IMR-90 (cell line): ENCODE data around the gene KAT6B. TPM values are rescaled to one million over a fixed set of nuclear protein-coding genes. Genes with fewer than 3 reads are reported as not detected.

Source experiments
- ATAC-seq: fragments of 200-7000 bp; cut with Tn5 transposase; 2 replicates; pipeline ENCODE4 v1.9.1; 2020; ENCODE audit warnings: low read depth, mild to moderate bottlenecking, moderate library complexity
- BruUV-seq: library from RNA; stranded (reverse); fragments of 400-500 nt; replicated peaks from 2 replicates; lab custom pipeline; 2021; lab: Mats Ljungman, UMichigan
- CTCF ChIA-PET: fragments of 300-600 bp; formaldehyde crosslinking; extraction: SDS; loops from one replicate; lab custom pipeline; 2021; ENCODE audit warnings: antibody characterized with exemption; lab: Yijun Ruan, JAX
- POLR2A ChIA-PET: fragments of 300-600 bp; sonication (Branson Sonifier 250); formaldehyde crosslinking; loops from one replicate; lab custom pipeline; 2022; ENCODE audit warnings: antibody characterized with exemption; ENCODE audit not compliant: unreplicated experiment; lab: Charles Lee
- DNase-seq: peaks from one replicate; pipeline ENCODE4 v3.0.0; 2013
- H2AFZ ChIP-seq: replicated peaks from 2 replicates; pipeline ENCODE3; 2013; ENCODE audit warnings: low read length, mild to moderate bottlenecking; ENCODE audit not compliant: poor library complexity
- H2AK5ac ChIP-seq: 2 replicates; pipeline ENCODE4 v1.6.1; 2013; ENCODE audit warnings: low read depth, low read length, inconsistent platforms
- H2AK9ac ChIP-seq: replicated peaks from 2 replicates; pipeline ENCODE3; 2013; ENCODE audit warnings: mild to moderate bottlenecking, low read depth, low read length, moderate library complexity; ENCODE audit not compliant: poor library complexity
- H2BK120ac ChIP-seq: 2 replicates; pipeline ENCODE4 v1.6.1; 2013; ENCODE audit warnings: low read depth, low read length, inconsistent platforms
- H2BK15ac ChIP-seq: 3 replicates; pipeline ENCODE4 v1.6.1; 2013; ENCODE audit warnings: low read depth, low read length, inconsistent platforms
- H2BK20ac ChIP-seq: 2 replicates; pipeline ENCODE4 v1.6.1; 2013; ENCODE audit warnings: low read depth, mild to moderate bottlenecking, inconsistent platforms, low read length, moderate library complexity
- H2BK5ac ChIP-seq: 2 replicates; pipeline ENCODE4 v1.6.1; 2013; ENCODE audit warnings: mild to moderate bottlenecking, low read depth, low read length, inconsistent platforms; ENCODE audit not compliant: poor library complexity, severe bottlenecking
- H3K14ac ChIP-seq: replicated peaks from 2 replicates; pipeline ENCODE4 v1.6.1; 2013; ENCODE audit warnings: low read depth, low read length, inconsistent platforms
- H3K18ac ChIP-seq: 2 replicates; pipeline ENCODE4 v1.6.1; 2013; ENCODE audit warnings: low read depth, low read length, control low read depth
- H3K23ac ChIP-seq: 2 replicates; pipeline ENCODE4 v1.6.1; 2013; ENCODE audit warnings: low read depth, low read length, inconsistent platforms
- H3K27ac ChIP-seq: 2 replicates; pipeline ENCODE4 v1.5.1; 2013; ENCODE audit warnings: mild to moderate bottlenecking, control low read depth, low read length; ENCODE audit not compliant: insufficient read depth
- H3K27me3 ChIP-seq: 2 replicates; pipeline ENCODE4 v1.6.1; 2013; ENCODE audit warnings: low read length; ENCODE audit not compliant: control insufficient read depth, insufficient read depth
- H3K36me3 ChIP-seq: 2 replicates; pipeline ENCODE4 v1.6.1; 2013; ENCODE audit warnings: low read length, mixed read lengths; ENCODE audit not compliant: control insufficient read depth, insufficient read depth
- H3K4ac ChIP-seq: 2 replicates; pipeline ENCODE4 v1.6.1; 2013; ENCODE audit warnings: low read depth, low read length, inconsistent platforms
- H3K4me1 ChIP-seq: 2 replicates; pipeline ENCODE4 v1.6.1; 2013; ENCODE audit warnings: low read length, mixed read lengths; ENCODE audit not compliant: control insufficient read depth, insufficient read depth
- H3K4me2 ChIP-seq: 2 replicates; pipeline ENCODE4 v1.6.1; 2013; ENCODE audit warnings: low read depth, mild to moderate bottlenecking, control low read depth, low read length, moderate library complexity
- H3K4me3 ChIP-seq: 2 replicates; pipeline ENCODE4 v1.5.1; 2013; ENCODE audit warnings: low read depth, mild to moderate bottlenecking, control low read depth, low read length, moderate library complexity; ENCODE audit not compliant: insufficient read depth
- H3K56ac ChIP-seq: 2 replicates; pipeline ENCODE4 v1.6.1; 2013; ENCODE audit warnings: low read length, inconsistent platforms; ENCODE audit not compliant: insufficient read depth; ENCODE audit errors: extremely low read depth
- H3K79me1 ChIP-seq, 2 experiments: 2 replicates each; pipeline ENCODE4 v1.6.1; 2013; ENCODE audit warnings: low read length in 2 of 2, inconsistent platforms in 1 of 2, low read depth in 1 of 2
- H3K9ac ChIP-seq: 2 replicates; pipeline ENCODE4 v1.6.1; 2013; ENCODE audit warnings: low read depth, low read length, control low read depth
- H3K9me1 ChIP-seq: 2 replicates; pipeline ENCODE4 v1.6.1; 2013; ENCODE audit warnings: low read length, inconsistent platforms; ENCODE audit not compliant: insufficient read depth
- H3K9me3 ChIP-seq: 2 replicates; pipeline ENCODE4 v1.6.1; 2013; ENCODE audit warnings: low read length; ENCODE audit not compliant: control insufficient read depth, insufficient read depth
- H4K20me1 ChIP-seq: 2 replicates; pipeline ENCODE4 v1.6.1; 2013; ENCODE audit warnings: low read length, inconsistent platforms; ENCODE audit not compliant: insufficient read depth
- H4K5ac ChIP-seq: 2 replicates; pipeline ENCODE4 v1.6.1; 2013; ENCODE audit warnings: mild to moderate bottlenecking, low read depth, low read length, control low read depth
- H4K8ac ChIP-seq, 2 experiments: 2 replicates each; pipeline ENCODE4 v1.6.1; 2013; ENCODE audit warnings: low read depth in 2 of 2, low read length in 2 of 2, control low read depth in 1 of 2, inconsistent platforms in 1 of 2
- H4K91ac ChIP-seq: 2 replicates; pipeline ENCODE4 v1.6.1; 2013; ENCODE audit warnings: low read depth, low read length, inconsistent platforms; ENCODE audit not compliant: insufficient read depth
- BHLHE40 ChIP-seq: fragments of 150-350 bp; IDR thresholded peaks from 2 replicates; pipeline ENCODE4 v1.6.1; 2016; ENCODE audit warnings: mild to moderate bottlenecking, low read depth, low read length
- CEBPB ChIP-seq: IDR thresholded peaks from 2 replicates; pipeline ENCODE4 v1.6.1; 2012; ENCODE audit warnings: low read depth, low read length, improper control_type of control experiment
- CHD1 ChIP-seq: IDR thresholded peaks from 2 replicates; pipeline ENCODE4 v1.6.1; 2012; ENCODE audit warnings: low read depth, low read length, improper control_type of control experiment
- FOS ChIP-seq: fragments of 150-350 bp; IDR thresholded peaks from 2 replicates; pipeline ENCODE4 v1.6.1; 2016; ENCODE audit warnings: low read depth, low read length
- MAFK ChIP-seq: IDR thresholded peaks from 2 replicates; pipeline ENCODE4 v1.6.1; 2012; ENCODE audit warnings: low read depth, low read length, improper control_type of control experiment
- MAZ ChIP-seq: IDR thresholded peaks from 2 replicates; pipeline ENCODE4 v1.6.1; 2012; ENCODE audit warnings: low read depth, mild to moderate bottlenecking, low read length, improper control_type of control experiment, moderate library complexity, borderline replicate concordance
- MXI1 ChIP-seq: IDR thresholded peaks from 2 replicates; pipeline ENCODE4 v1.6.1; 2012; ENCODE audit warnings: low read depth, mild to moderate bottlenecking, low read length, moderate library complexity, borderline replicate concordance
- NFE2L2 ChIP-seq: fragments of 150-350 bp; IDR thresholded peaks from 2 replicates; pipeline ENCODE4 v1.6.1; 2016; ENCODE audit warnings: low read depth, mild to moderate bottlenecking, low read length
- POLR2A ChIP-seq: IDR thresholded peaks from 2 replicates; pipeline ENCODE4 v1.6.1; 2012; ENCODE audit warnings: mild to moderate bottlenecking, low read depth, low read length
- RAD21 ChIP-seq: IDR thresholded peaks from 2 replicates; pipeline ENCODE4 v1.6.1; 2012; ENCODE audit warnings: low read length, improper control_type of control experiment
- RCOR1 ChIP-seq: IDR thresholded peaks from 2 replicates; pipeline ENCODE4 v1.6.1; 2012; ENCODE audit warnings: mild to moderate bottlenecking, low read length, improper control_type of control experiment; ENCODE audit not compliant: insufficient replicate concordance
- RFX5 ChIP-seq: IDR thresholded peaks from 2 replicates; pipeline ENCODE4 v1.8.0; 2012; ENCODE audit warnings: low read depth, mild to moderate bottlenecking, low read length, moderate library complexity
- SMC3 ChIP-seq: fragments of 150-350 bp; IDR thresholded peaks from 2 replicates; pipeline ENCODE4 v1.6.1; 2016; ENCODE audit warnings: low read depth, mild to moderate bottlenecking, antibody characterized with exemption, low read length, moderate library complexity
- WGBS, 2 experiments: methylation state at CpG; one replicate each; pipeline versions ENCODE4 v1.1.5 to v1.1.7; 2013; ENCODE audit warnings: missing lambda C conversion rate in 2 of 2; ENCODE audit not compliant: insufficient read length in 1 of 2; ENCODE audit errors: extremely low coverage in 2 of 2; 5-methylcytosine and 5-hydroxymethylcytosine counted together
- dilution Hi-C: fragments of 300-500 bp; cut with HindIII; formaldehyde crosslinking; loops from one replicate; pipeline ENCODE4 v1.14.3; 2018; ENCODE audit warnings: low sequenced_read_pairs; ENCODE audit not compliant: unreplicated experiment
- in situ Hi-C: fragments of 300-500 bp; cut with MboI; formaldehyde crosslinking; loops from 3 replicates; pipeline ENCODE4 v1.14.3; 2019; ENCODE audit warnings: low sequenced_read_pairs, inconsistent platforms, mixed read lengths
- intact Hi-C: fragments of 100-400 bp; cut with micrococcal nuclease; formaldehyde crosslinking; loops from 2 replicates; pipeline ENCODE4 v1.10.0; 2022
- polyA plus RNA-seq, 3 experiments: library from polyadenylated mRNA; depleted of rRNA; stranded (reverse); fragments of >200 nt; gene quantifications; 2 replicates each; pipeline ENCODE4 v1.2.3, GENCODE V29; 2012; ENCODE audit warnings: low replicate concordance in 1 of 3
- total RNA-seq: library from RNA; depleted of rRNA; stranded (reverse); fragments of >200 nt; gene quantifications from 2 replicates; pipeline ENCODE4 v1.2.3, GENCODE V29; 2012
- TF ChIP-seq, protein P1 (sequence below): fragments of 150-350 bp; IDR thresholded peaks from 2 replicates; pipeline ENCODE4 v1.6.1; 2016; ENCODE audit warnings: low read depth, mild to moderate bottlenecking, low read length, moderate library complexity, borderline replicate concordance
- TF ChIP-seq, protein P2 (sequence below): fragments of 150-350 bp; IDR thresholded peaks from 2 replicates; pipeline ENCODE4 v1.6.1; 2017; ENCODE audit warnings: mild to moderate bottlenecking, antibody characterized with exemption, low read length, low read depth
- TF ChIP-seq, protein P3 (sequence below): conservative IDR thresholded peaks from 2 replicates; pipeline ENCODE4 v1.5.1; 2012; ENCODE audit warnings: mild to moderate bottlenecking, low read depth, low read length, improper control_type of control experiment

KAT6B gene
- total and polyA plus RNA-seq, 2 of the 4 experiments (the other 2 are of a cell fraction), result 8.8 to 28.1 TPM

DNA sequence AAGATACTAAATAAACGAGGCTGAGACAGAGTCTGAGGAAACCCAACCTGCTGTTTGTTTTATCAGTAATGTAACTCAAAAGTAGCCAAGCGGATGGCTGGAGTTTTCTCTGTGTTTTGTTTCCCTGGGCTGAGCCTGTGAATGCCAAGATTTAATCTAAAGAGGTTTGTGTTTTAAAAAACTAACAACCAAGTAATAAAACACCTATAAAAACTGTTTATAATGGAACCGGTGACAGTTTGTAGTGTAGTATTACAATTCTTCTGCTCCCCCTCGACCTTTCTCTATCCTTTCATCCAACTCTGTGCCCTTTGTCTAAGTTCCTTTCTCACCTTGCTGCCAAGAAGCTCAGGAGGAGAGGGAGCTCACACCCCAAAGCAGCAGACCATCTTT lies 2.6 kb upstream of the KAT6B start:
- no peak overlapping the region for H3K56ac ChIP-seq
- H3K9me1 ChIP-seq, result peaks cover 23% of the 10 kb centered on the region
- H2BK20ac ChIP-seq, result no peak overlapping the region
- ChIA-PET POLR2A (interaction anchor here (0.5 kb wide), 1 partner anchor 1784 kb away, joined by 3 read pairs; no protein-coding TSS in a partner anchor), CTCF (interaction anchor here (0.7 to 1.1 kb wide), 2 partner anchors 176 to 196 kb away, joined by 3 read pairs; no protein-coding TSS in a partner anchor)
- H2BK15ac ChIP-seq, result peak overlapping the region; percentile 71; the same call in 1 of the 3 replicates
- peak overlapping the region; percentile 93 to 97; a peak in 2 of 4 replicates for H4K8ac ChIP-seq
- dilution Hi-C loops, result no loop called here
- ATAC-seq, result no peak
- H2AK9ac ChIP-seq, result peak overlapping the region; percentile 46
- peak overlapping the region; percentile 97; the same call in 1 of the 2 replicates for H3K4me3 ChIP-seq
- peak overlapping the region; percentile 92 for H3K4me2 ChIP-seq
- peak overlapping the region; percentile 52 for H2AK5ac ChIP-seq
- no peaks in the 10 kb centered on the region for H3K9me3 ChIP-seq
- no peak overlapping the region for H2AFZ ChIP-seq
- peak overlapping the region; percentile 100 for H3K9ac ChIP-seq
- H3K79me1 ChIP-seq, result peaks cover 14 to 23% of the 10 kb centered on the region in 2 experiments
- H4K91ac ChIP-seq, result peak overlapping the region; percentile 43; the same call in 1 of the 2 replicates
- peak overlapping the region; percentile 77 for H3K23ac ChIP-seq
- peak overlapping the region; percentile 97; the same call in 1 of the 2 replicates for H3K14ac ChIP-seq
- in situ Hi-C loops, result no loop called here
- peaks cover 19% of the 10 kb centered on the region for H3K4me1 ChIP-seq
- no TSS peak for BruUV-seq
- peaks cover 13% of the 10 kb centered on the region for H4K20me1 ChIP-seq
- peak overlapping the region; percentile 98 for H2BK5ac ChIP-seq
- H2BK120ac ChIP-seq, result peak overlapping the region; percentile 33
- intact Hi-C loops, result loop anchor here (10.0 kb wide), 2 partner anchors 201 to 411 kb away; partner anchors contain the start of gene COMTD1
- H3K27me3 ChIP-seq, result no peaks in the 10 kb centered on the region
- WGBS, 2 experiments, result no CpG with 5 or more reads among the region's 4 CpGs
- peak overlapping the region; percentile 43; the same call in 1 of the 2 replicates for H4K5ac ChIP-seq
- H3K4ac ChIP-seq, result peak overlapping the region; percentile 99
- H3K18ac ChIP-seq, result peak overlapping the region; percentile 44
- no peak for TF ChIP-seq SMC3
- no peak for TF ChIP-seq BHLHE40
- TF ChIP-seq NFE2L2, result no peak
- TF ChIP-seq POLR2A, result no peak
- TF ChIP-seq MAFK, result no peak
- TF ChIP-seq CEBPB, result no peak
- no peak for TF ChIP-seq MAZ
- no peak for TF ChIP-seq MXI1
- TF ChIP-seq, protein P1, sequence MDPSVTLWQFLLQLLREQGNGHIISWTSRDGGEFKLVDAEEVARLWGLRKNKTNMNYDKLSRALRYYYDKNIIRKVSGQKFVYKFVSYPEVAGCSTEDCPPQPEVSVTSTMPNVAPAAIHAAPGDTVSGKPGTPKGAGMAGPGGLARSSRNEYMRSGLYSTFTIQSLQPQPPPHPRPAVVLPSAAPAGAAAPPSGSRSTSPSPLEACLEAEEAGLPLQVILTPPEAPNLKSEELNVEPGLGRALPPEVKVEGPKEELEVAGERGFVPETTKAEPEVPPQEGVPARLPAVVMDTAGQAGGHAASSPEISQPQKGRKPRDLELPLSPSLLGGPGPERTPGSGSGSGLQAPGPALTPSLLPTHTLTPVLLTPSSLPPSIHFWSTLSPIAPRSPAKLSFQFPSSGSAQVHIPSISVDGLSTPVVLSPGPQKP, result no peak
- TF ChIP-seq RAD21, result no peak
- no peak for TF ChIP-seq RCOR1
- TF ChIP-seq, protein P2, sequence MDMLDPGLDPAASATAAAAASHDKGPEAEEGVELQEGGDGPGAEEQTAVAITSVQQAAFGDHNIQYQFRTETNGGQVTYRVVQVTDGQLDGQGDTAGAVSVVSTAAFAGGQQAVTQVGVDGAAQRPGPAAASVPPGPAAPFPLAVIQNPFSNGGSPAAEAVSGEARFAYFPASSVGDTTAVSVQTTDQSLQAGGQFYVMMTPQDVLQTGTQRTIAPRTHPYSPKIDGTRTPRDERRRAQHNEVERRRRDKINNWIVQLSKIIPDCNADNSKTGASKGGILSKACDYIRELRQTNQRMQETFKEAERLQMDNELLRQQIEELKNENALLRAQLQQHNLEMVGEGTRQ, result no peak
- TF ChIP-seq RFX5, result no peak
- no peak for TF ChIP-seq CHD1
- no peak for TF ChIP-seq FOS
- TF ChIP-seq, protein P3, sequence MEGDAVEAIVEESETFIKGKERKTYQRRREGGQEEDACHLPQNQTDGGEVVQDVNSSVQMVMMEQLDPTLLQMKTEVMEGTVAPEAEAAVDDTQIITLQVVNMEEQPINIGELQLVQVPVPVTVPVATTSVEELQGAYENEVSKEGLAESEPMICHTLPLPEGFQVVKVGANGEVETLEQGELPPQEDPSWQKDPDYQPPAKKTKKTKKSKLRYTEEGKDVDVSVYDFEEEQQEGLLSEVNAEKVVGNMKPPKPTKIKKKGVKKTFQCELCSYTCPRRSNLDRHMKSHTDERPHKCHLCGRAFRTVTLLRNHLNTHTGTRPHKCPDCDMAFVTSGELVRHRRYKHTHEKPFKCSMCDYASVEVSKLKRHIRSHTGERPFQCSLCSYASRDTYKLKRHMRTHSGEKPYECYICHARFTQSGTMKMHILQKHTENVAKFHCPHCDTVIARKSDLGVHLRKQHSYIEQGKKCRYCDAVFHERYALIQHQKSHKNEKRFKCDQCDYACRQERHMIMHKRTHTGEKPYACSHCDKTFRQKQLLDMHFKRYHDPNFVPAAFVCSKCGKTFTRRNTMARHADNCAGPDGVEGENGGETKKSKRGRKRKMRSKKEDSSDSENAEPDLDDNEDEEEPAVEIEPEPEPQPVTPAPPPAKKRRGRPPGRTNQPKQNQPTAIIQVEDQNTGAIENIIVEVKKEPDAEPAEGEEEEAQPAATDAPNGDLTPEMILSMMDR, result no peak
- H3K27ac ChIP-seq, result peak overlapping the region; percentile 100
- no peaks in the 10 kb centered on the region for H3K36me3 ChIP-seq
- peak; percentile 23 for DNase-seq
